Left cardiac atrium (tissue), 4 donors: Measurements from ENCODE around the gene STRADA. TPM values are rescaled to one million over a fixed set of nuclear protein-coding genes. Genes with fewer than 3 reads are reported as not detected.

Experiments
- ATAC-seq, 2 donors: fragments of 200-7000 bp; cut with Tn5 transposase; one replicate each; pipeline ENCODE4 v1.9.1; 2020; ENCODE audit warnings: mild to moderate bottlenecking in 2 of 2, moderate library complexity in 2 of 2
- DNase-seq: peaks from one replicate; pipeline ENCODE4 v3.0.0-alpha.2; 2020
- intact Hi-C, 2 donors: fragments of 100-400 bp; cut with DNase I; formaldehyde crosslinking; loops; one replicate each; pipeline versions ENCODE4 v1.14.1 to v1.15.1; 2022 to 2023
- total RNA-seq, 2 donors: library from RNA; stranded (reverse); fragmentation: NEBNext Ultra II Directional; extraction: Animal tissue kit (Norgen Biotek cat#: 25700); gene quantifications; one replicate each; pipeline ENCODE4 v1.2.1, GENCODE V29; 2021
- donor health status: DM: no; HTN: yes; CAD: no.
- donor health status: DM: no; HTN: yes; CAD: no; lungs with severe emphysema.
- donor health status: DM: yes; HTN: yes; CAD: no.
- donor health status: Dilated cardiomyopathy.

The STRADA gene
- total RNA-seq, 2 donors from 2014 or later: 21.2 to 23.7 TPM

GRCh38 chr17:63705657-63706056 is 35.9 kb downstream of the STRADA start:
- DNase-seq (no peak), ATAC-seq (no peak)
- intact Hi-C loops: no loop called here

- DNase-seq: no peak
- intact Hi-C loops: no loop called here
- no peak for ATAC-seq
Measured at GRCh38 chr17:63704836-63705235, 36.8 kb downstream of the STRADA start.

- DNase-seq (no peak), ATAC-seq (no peak)
- intact Hi-C loops: no loop called here
Measured at GRCh38 chr17:63704259-63704576, 37.4 kb downstream of the STRADA start.

GRCh38 chr17:63703556-63704258 is 37.9 kb downstream of the STRADA start:
- DNase-seq (no peak), ATAC-seq (no peak)
- intact Hi-C loops: no loop called here

GRCh38 chr17:63703029-63703428 is 38.6 kb downstream of the STRADA start:
- intact Hi-C loops: no loop called here
- no peak for DNase-seq
- no peak for ATAC-seq

GRCh38 chr17:63702721-63703015 is 38.9 kb downstream of the STRADA start:
- intact Hi-C loops: no loop called here
- no peak for ATAC-seq

DNA sequence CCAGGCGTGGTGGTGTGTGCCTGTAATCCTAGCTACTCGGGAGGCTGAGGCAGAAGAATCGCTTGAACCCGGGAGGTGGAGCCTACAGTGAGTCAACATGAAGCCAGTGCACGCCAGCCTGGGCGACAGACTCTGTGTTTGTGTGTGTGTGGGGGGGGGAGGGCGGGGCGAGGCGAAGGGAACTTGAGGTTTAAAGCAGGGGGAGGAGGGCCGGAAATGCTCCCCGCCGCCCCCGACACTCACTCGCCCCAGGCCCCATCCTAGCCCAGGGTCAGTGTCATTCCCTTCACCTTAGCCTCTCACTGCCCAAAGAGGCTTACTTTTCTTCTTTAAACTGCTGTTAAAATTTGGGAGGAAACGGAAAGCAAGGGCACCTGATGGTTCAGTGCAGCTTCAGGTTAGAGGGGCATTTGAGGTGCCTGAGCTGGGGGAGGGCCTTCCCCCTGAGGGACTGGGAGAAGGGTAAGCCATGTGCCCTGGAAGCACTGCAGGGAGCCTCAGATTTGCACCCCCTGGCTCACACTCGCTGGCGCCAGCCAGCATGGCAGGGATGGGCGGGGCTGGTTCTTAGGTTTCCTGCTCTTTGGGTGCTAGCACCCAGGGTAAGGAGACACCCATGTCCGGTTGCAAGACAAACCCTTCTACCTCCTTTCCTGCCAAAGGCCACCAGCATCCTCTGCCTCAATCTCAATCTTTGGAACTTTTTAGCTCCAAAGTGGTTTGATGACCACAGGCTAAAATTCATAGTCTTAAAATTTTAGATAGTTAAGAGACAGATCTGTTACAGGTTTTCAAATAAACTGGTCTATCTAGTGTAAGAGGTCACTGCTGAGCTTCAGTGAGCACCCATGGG is 39.5 kb downstream of the STRADA start:
- intact Hi-C loops: no loop called here
- ATAC-seq (peak in 1 of 2 donors; percentile 2), DNase-seq (peak; percentile 54)

More at GRCh38 chr17:63702721-63703015, 38.9 kb downstream of the STRADA start:
- no peak for DNase-seq

DNA sequence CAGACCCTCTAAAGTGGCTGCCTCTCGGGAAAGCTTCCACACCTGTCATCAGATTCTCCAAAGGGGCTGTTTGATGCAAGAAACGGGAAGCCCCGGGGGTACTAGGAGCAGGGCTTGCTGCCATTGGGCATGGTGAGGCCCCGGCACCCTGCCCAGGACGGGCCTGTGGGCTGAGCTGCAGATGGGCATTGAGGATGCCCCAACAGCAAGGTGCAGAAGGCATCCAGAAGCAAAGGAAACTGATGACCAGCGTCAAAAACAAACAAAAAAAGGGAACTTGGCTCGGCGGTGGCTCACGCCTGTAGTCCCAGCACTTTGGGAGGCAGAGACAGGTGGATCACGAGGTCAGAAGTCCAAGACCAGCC is 40.2 kb downstream of the STRADA start:
- intact Hi-C loops: no loop called here
- DNase-seq: no peak

GRCh38 chr17:63700528-63701455 is 40.8 kb downstream of the STRADA start:
- DNase-seq: peak; percentile 87
- intact Hi-C loops: no loop called here
- peak; percentile 53 to 62 for ATAC-seq

More for the DNA sequence above, 40.2 kb downstream of the STRADA start:
- ATAC-seq: no peak

DNA sequence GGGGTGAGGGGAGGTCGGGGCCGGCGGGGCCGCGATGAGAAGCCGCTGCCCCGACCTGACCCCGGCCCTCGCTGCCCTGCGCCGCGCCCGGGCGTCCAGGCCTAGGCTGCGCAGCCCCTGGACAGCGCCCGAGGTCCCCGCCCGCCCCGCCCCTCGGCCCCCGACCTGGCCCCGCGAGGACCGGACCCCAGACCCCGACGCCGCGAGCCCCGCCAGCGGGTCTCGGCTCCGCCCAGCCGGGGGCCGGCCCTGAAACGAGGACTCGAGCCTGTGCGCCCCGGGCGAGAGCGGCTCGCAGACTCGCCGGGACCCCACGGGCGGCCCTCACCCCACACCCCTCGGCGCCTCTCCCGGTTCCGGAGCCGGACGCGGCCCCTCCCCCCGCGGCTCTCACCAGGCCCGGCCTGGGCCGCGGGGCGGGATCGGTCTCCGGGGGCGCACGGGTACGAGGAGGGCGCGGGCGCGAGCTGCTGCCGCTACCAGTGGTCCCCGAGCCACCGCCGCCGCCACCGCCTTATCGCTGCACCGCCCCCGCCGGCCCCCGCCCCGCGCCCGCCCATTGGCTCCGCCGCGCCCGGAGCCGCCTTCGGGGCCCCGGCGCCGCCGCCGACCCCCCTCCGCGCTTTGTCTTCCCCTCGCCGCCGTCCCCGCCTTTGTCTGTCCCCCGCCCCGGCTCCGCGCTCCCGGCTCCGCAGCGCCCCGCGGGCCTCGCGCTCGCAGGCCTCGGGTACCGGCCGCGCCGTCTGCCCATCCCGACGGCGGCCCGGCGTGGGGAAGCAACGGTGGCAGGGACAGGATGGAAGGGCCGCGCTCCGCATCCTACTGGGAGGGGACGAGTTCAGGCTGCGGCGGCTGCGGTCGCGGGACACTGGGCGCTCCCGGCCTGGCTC is 41.7 kb downstream of the STRADA start, which contains the start of gene LIMD2:
LIMD2 (minus strand) TSS at position 488 of the 890 bp plus-strand sequence. CDS start 827 bp downstream, outside the sequence.
- peak; percentile 4 to 47 for ATAC-seq
- intact Hi-C loops: no loop called here
- peak; percentile 79 for DNase-seq

- peak; percentile 10 to 24 for ATAC-seq
- DNase-seq: peak; percentile 73
- intact Hi-C loops: no loop called here
Measured at GRCh38 chr17:63698886-63699637, 42.5 kb downstream of the STRADA start.

GRCh38 chr17:63698381-63698885 is 43.2 kb downstream of the STRADA start:
- DNase-seq: peak; percentile 32

DNA sequence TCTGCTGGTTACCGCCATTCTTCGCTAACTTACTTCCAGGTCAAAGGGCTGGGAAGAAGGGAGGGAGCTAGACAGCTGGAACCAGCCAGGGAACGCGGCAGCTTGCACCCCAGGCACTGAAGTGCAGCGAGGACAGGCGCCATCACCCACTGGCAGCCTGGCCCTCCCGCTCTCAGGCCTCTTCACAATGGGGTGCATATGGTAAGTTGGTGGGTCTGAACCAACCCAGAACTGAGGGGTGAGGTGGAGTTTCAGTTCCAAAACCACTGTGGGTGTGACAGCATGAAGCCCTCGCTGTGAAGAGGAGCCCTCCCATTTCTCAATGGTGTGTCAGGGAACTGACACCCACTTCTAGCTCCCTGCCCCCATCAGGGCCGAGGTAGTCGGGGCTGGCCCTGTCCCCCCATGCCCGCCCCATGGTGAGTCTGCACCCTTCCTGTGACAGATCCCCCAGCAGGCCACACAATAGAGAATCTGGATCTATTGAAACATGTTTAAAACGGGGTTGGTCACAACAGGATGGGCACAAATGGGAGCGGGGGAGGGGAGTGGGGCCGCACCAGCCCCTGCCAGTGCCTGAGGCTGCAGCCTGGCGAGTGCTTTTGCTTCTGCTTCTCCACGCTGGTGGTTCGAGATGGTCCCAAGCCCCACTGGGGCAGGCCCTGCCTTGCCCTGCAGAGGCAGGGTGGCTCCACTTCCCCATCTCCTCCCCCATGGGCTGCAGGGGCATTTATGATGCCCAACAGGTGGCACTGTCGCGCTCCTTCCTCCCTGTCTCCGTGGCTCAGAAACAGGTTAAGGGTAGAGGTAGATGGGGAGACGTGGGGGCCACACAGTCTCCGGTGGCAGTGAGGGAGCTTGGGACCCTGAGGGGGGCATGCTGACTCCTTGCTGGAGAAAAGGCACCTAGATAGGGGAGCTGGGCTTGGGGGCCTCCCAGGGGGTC is 44.0 kb downstream of the STRADA start:
- ATAC-seq (peak; percentile 2 to 5), DNase-seq (peak; percentile 60)
- intact Hi-C loops: no loop called here

More at GRCh38 chr17:63698381-63698885, 43.2 kb downstream of the STRADA start:
- ATAC-seq: peak in 1 of 2 donors; percentile 0
- intact Hi-C loops: no loop called here

GRCh38 chr17:63696381-63696961 is 45.1 kb downstream of the STRADA start:
- ATAC-seq (no peak), DNase-seq (peak; percentile 31)
- intact Hi-C loops: no loop called here

- no peak for DNase-seq
- intact Hi-C loops: no loop called here
Measured at GRCh38 chr17:63695889-63696288, 45.7 kb downstream of the STRADA start.

More at GRCh38 chr17:63695889-63696288, 45.7 kb downstream of the STRADA start:
- ATAC-seq: no peak
